A549 (cell line): ENCODE measurements around the gene TLR5. TPM values are rescaled to one million over a fixed set of nuclear protein-coding genes. Genes with fewer than 3 reads are reported as not detected.

Source experiments
- ATAC-seq, 2 experiments: fragments of 200-7000 bp in 1 of 2; fragments of >200 bp in 1 of 2; cut with Nextera tagmentation in 1 of 2; cut with Tn5 transposase in 1 of 2; 3 replicates each; pipeline versions ENCODE4 v1.8.0 to v1.9.1; 2018 to 2020; ENCODE audit warnings: mild to moderate bottlenecking in 1 of 2, moderate library complexity in 1 of 2
- CTCF ChIA-PET: fragments of 300-600 bp; sonication (Branson Sonifier 250); formaldehyde crosslinking; extraction: SDS; loops from one replicate; lab custom pipeline; 2021; ENCODE audit warnings: antibody characterized with exemption, inconsistent platforms; lab: Yijun Ruan, JAX
- POLR2A ChIA-PET: fragments of 350-600 bp; formaldehyde crosslinking; extraction: SDS; loops from one replicate; lab custom pipeline; 2021; ENCODE audit warnings: antibody characterized with exemption, inconsistent platforms; lab: Yijun Ruan, JAX
- DNase-seq, 2 experiments: peaks; one replicate each; pipeline versions ENCODE4 v3.0.0 to v3.0.0-alpha.2; 2011 to 2016; ENCODE audit warnings: low read depth in 1 of 2, low spot score in 1 of 2
- FAIRE-seq: peaks from 2 replicates; lab custom pipeline; 2011; peaks lifted over from hg19 to GRCh38; lab: Jason Lieb, UNC
- H3K27ac ChIP-seq, 2 experiments: fragments of >200 bp; sonication (Bioruptor Twin); formaldehyde crosslinking; 3 replicates each; pipeline ENCODE4 v1.5.1; 2016 to 2017
- H3K4me1 ChIP-seq: fragments of >200 bp; sonication (Bioruptor Twin); formaldehyde crosslinking; 3 replicates; pipeline ENCODE4 v1.6.1; 2016
- H3K4me2 ChIP-seq: fragments of >200 bp; sonication (Bioruptor Twin); formaldehyde crosslinking; 3 replicates; pipeline ENCODE4 v1.6.1; 2016
- H3K4me3 ChIP-seq: fragments of >200 bp; sonication (Bioruptor Twin); formaldehyde crosslinking; 3 replicates; pipeline ENCODE4 v1.5.1; 2016
- H3K9me3 ChIP-seq: fragments of >200 bp; sonication (Bioruptor Twin); formaldehyde crosslinking; 3 replicates; pipeline ENCODE4 v1.6.1; 2016
- CBX2 ChIP-seq: fragments of 200-600 bp; sonication (generic); IDR thresholded peaks from 2 replicates; pipeline ENCODE4 v1.6.1; 2016; ENCODE audit warnings: low read depth, mild to moderate bottlenecking, borderline replicate concordance
- CBX8 ChIP-seq: fragments of 200-600 bp; sonication (generic); IDR thresholded peaks from 2 replicates; pipeline ENCODE4 v1.6.1; 2016
- CEBPB ChIP-seq, 2 experiments: fragments of >200 bp in 1 of 2; sonication (Bioruptor Twin) in 1 of 2; formaldehyde crosslinking in 1 of 2; IDR thresholded peaks; 2 replicates each; pipeline ENCODE4 v1.6.1; 2012 to 2016
- EHMT2 ChIP-seq: fragments of 200-600 bp; sonication (generic); IDR thresholded peaks from 2 replicates; pipeline ENCODE4 v1.6.1; 2016; ENCODE audit warnings: antibody characterized with exemption, low read depth, mild to moderate bottlenecking, moderate library complexity
- EP300 ChIP-seq, 2 experiments: fragments of >200 bp; sonication (Bioruptor Twin); formaldehyde crosslinking; IDR thresholded peaks; 2 replicates in 1 of 2; 3 replicates in 1 of 2; pipeline ENCODE4 v1.6.1; 2016 to 2017
- FOSL2 ChIP-seq, 2 experiments: fragments of 450-650 bp in 1 of 2; fragments of >200 bp in 1 of 2; sonication (Bioruptor Twin) in 1 of 2; formaldehyde crosslinking; IDR thresholded peaks; 2 replicates each; pipeline versions ENCODE4 v1.5.0 to v1.6.1; 2016 to 2020; ENCODE audit warnings: mild to moderate bottlenecking in 1 of 2, moderate library complexity in 1 of 2
- FOXS1 ChIP-seq: fragments of 250-450 bp; sonication (Bioruptor Pico); IDR thresholded peaks from 2 replicates; pipeline ENCODE4 v1.5.0; 2020; ENCODE audit warnings: mild to moderate bottlenecking, moderate library complexity
- HDAC2 ChIP-seq: fragments of 200-600 bp; sonication (generic); IDR thresholded peaks from 2 replicates; pipeline ENCODE4 v1.6.1; 2016
- JUN ChIP-seq, 2 experiments: fragments of >200 bp; sonication (Bioruptor Twin); formaldehyde crosslinking; IDR thresholded peaks; 2 replicates in 1 of 2; 3 replicates in 1 of 2; pipeline ENCODE4 v1.6.1; 2016 to 2017
- JUNB ChIP-seq: fragments of >200 bp; sonication (Bioruptor Twin); formaldehyde crosslinking; IDR thresholded peaks from 2 replicates; pipeline ENCODE4 v1.6.1; 2016
- MAFK ChIP-seq: fragments of 450-650 bp; IDR thresholded peaks from 2 replicates; pipeline ENCODE4 v1.6.1; 2014; ENCODE audit not compliant: partially characterized antibody
- MAZ ChIP-seq: fragments of 150-350 bp; IDR thresholded peaks from 2 replicates; pipeline ENCODE4 v1.6.1; 2014; ENCODE audit warnings: antibody characterized with exemption, low read depth, low read length, borderline replicate concordance
- NR3C1 ChIP-seq: fragments of >200 bp; sonication (Bioruptor Twin); formaldehyde crosslinking; IDR thresholded peaks from 3 replicates; pipeline ENCODE4 v1.6.1; 2017
- POLR2A ChIP-seq: IDR thresholded peaks from 2 replicates; pipeline ENCODE4 v1.6.1; 2012; ENCODE audit warnings: mild to moderate bottlenecking, low read length
- RAD21 ChIP-seq, 2 experiments: fragments of >200 bp in 1 of 2; sonication (Bioruptor Twin) in 1 of 2; formaldehyde crosslinking in 1 of 2; IDR thresholded peaks in 1 of 2; conservative IDR thresholded peaks in 1 of 2; 2 replicates in 1 of 2; 3 replicates in 1 of 2; pipeline ENCODE4 v1.6.1; 2012 to 2018; ENCODE audit warnings: inconsistent platforms in 1 of 2
- RARB ChIP-seq: fragments of 250-450 bp; sonication (Bioruptor Pico); IDR thresholded peaks from 2 replicates; pipeline ENCODE4 v1.8.0; 2021; ENCODE audit warnings: mild to moderate bottlenecking, moderate library complexity
- SMC3 ChIP-seq: fragments of >200 bp; sonication (Bioruptor Twin); formaldehyde crosslinking; IDR thresholded peaks from 3 replicates; pipeline ENCODE4 v1.6.1; 2018; ENCODE audit warnings: inconsistent platforms
- TFCP2L1 ChIP-seq: fragments of 250-450 bp; sonication (Bioruptor Pico); IDR thresholded peaks from 2 replicates; pipeline ENCODE4 v1.5.0; 2021; ENCODE audit warnings: mild to moderate bottlenecking
- ZC3H11A ChIP-seq: fragments of 450-650 bp; IDR thresholded peaks from 2 replicates; pipeline ENCODE4 v1.6.1; 2014; ENCODE audit warnings: antibody characterized with exemption, mild to moderate bottlenecking
- ZNF302 ChIP-seq: fragments of 250-450 bp; sonication (Bioruptor Pico); IDR thresholded peaks from 2 replicates; pipeline ENCODE4 v1.9.0; 2021; ENCODE audit warnings: inconsistent platforms, mild to moderate bottlenecking, moderate library complexity
- WGBS: methylation state at CpG from one replicate; pipeline ENCODE4 v1.1.6; 2017; ENCODE audit errors: missing lambda C conversion rate; 5-methylcytosine and 5-hydroxymethylcytosine counted together
- polyA plus RNA-seq, 4 experiments: library from polyadenylated mRNA; depleted of rRNA in 3 of 4; stranded (reverse); fragments of >200 nt; fragmentation: RNase III in 1 of 4; extraction: RNeasy Plus Mini Kit Qiagen cat#74134 plus additional on column Dnase treatment in 1 of 4; gene quantifications; 2 replicates in 3 of 4; 3 replicates in 1 of 4; pipeline ENCODE4 v1.2.3, GENCODE V29; 2011 to 2017
- TF ChIP-seq, protein P1 (sequence below): fragments of >200 bp; sonication (Bioruptor Twin); formaldehyde crosslinking; IDR thresholded peaks from 3 replicates; pipeline ENCODE4 v1.6.1; 2016
- TF ChIP-seq, protein P2 (sequence below): IDR thresholded peaks from 2 replicates; pipeline ENCODE4 v1.6.1; 2012
- TF ChIP-seq, protein P3 (sequence below): IDR thresholded peaks from 2 replicates; pipeline ENCODE4 v1.6.1; 2012

Gene TLR5
- polyA plus RNA-seq, 2 of the 4 experiments (the other 2 are of a cell fraction), result 0.22 to 1.3 TPM

DNA sequence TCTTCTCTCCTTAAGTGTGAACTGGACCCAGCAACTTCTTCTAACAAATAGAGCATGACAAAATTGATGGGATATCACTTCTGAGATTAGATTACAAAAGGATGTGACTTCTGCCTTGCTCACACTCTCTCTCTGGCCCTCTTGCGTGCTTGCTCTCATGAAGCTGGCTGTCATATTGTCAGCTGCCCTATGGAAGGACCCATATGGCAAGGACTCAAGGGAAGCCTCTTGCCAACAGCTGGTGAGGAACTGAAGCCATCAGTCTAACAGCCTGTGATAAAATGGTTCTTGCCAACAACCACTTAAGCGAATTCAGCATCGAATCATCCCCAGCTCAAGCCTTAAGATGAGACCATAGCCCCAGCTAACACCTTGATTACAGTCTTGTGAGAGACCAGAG lies 4.8 kb upstream of the TLR5 start:
- Histone ChIP-seq H3K9me3 (peaks cover 2% of the 10 kb centered on the region; the same call in 1 of the 3 replicates), H3K27ac (no peak overlapping the region)
- CTCF ChIA-PET, result interaction anchor here (1.3 to 3.5 kb wide), 4 partner anchors 10 to 536 kb away, joined by 4 to 13 read pairs (median 9); no protein-coding TSS in a partner anchor

DNA sequence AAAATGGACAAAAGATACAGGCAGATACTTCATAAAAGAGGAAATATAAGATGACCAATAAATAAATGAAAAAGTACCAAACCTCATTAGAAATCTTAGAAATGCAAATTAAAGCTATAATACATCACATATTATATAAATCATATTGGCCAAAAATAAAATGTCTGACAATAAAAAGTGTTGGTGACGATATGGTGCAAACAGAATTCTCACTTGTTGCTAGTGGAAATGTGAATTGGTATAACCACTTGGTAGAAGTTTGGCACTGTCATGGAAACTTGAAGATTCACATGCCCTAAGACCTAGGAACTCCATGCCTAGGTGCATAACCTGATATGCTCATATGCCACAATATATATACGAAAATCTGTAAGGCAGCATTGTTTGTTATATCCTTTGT lies 4.4 kb upstream of the TLR5 start:
- Histone ChIP-seq H3K27ac (no peak overlapping the region), H3K4me3 (no peak overlapping the region), H3K4me1 (peaks cover 5% of the 10 kb centered on the region; the same call in 1 of the 3 replicates), H3K9me3 (peaks cover 2% of the 10 kb centered on the region; the same call in 1 of the 3 replicates), H3K4me2 (no peak overlapping the region)
- DNase-seq (no peak), FAIRE-seq (no peak), ATAC-seq (no peak)
- TF ChIP-seq POLR2A (no peak), FOSL2 (IDR thresholded peaks at IDR 0.05) (no peak), FOSL2 (CRISPR knock-in tag; IDR thresholded peaks at IDR 0.05) (no peak), EHMT2 (no peak), JUNB (no peak), MAZ (no peak), HDAC2 (no peak), MAFK (no peak), NR3C1 (no peak)
- TF ChIP-seq, protein P1, sequence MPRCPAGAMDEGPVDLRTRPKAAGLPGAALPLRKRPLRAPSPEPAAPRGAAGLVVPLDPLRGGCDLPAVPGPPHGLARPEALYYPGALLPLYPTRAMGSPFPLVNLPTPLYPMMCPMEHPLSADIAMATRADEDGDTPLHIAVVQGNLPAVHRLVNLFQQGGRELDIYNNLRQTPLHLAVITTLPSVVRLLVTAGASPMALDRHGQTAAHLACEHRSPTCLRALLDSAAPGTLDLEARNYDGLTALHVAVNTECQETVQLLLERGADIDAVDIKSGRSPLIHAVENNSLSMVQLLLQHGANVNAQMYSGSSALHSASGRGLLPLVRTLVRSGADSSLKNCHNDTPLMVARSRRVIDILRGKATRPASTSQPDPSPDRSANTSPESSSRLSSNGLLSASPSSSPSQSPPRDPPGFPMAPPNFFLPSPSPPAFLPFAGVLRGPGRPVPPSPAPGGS, result no peak
- WGBS, result 25% methylated on average over 2 of the region's 2 CpGs
- ChIA-PET CTCF (interaction anchor here (1.3 to 3.5 kb wide), 4 partner anchors 9 to 536 kb away, joined by 4 to 13 read pairs (median 9); no protein-coding TSS in a partner anchor), POLR2A (no interaction called here)

More for the DNA sequence above, 4.8 kb upstream of the TLR5 start:
- 9% methylated on average over 3 of the region's 3 CpGs for WGBS
- POLR2A ChIA-PET, result no interaction called here
- DNase-seq, result no peak
- FAIRE-seq, result no peak
- Histone ChIP-seq H3K4me1 (peaks cover 5% of the 10 kb centered on the region; the same call in 1 of the 3 replicates), H3K4me2 (no peak overlapping the region), H3K4me3 (no peak overlapping the region)
- TF ChIP-seq TFCP2L1 (no peak), CEBPB (IDR thresholded peaks at IDR 0.05) (no peak), JUN (IDR thresholded peaks at IDR 0.05) (no peak), RAD21 (conservative IDR thresholded peaks at IDR 0.05 in 1 of 2, IDR thresholded peaks at IDR 0.05 in 1 of 2) (no peak), HDAC2 (no peak), RARB (CRISPR knock-in tag) (no peak), ZC3H11A (no peak), EP300 (IDR thresholded peaks at IDR 0.05) (no peak), FOXS1 (no peak), MAZ (no peak), ZNF302 (no peak), FOSL2 (IDR thresholded peaks at IDR 0.05) (no peak), FOSL2 (CRISPR knock-in tag; IDR thresholded peaks at IDR 0.05) (no peak), CBX2 (no peak), CBX8 (no peak), SMC3 (no peak)
- TF ChIP-seq, protein P1, result no peak
- TF ChIP-seq, protein P2, sequence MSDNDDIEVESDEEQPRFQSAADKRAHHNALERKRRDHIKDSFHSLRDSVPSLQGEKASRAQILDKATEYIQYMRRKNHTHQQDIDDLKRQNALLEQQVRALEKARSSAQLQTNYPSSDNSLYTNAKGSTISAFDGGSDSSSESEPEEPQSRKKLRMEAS, result no peak
- TF ChIP-seq, protein P3, sequence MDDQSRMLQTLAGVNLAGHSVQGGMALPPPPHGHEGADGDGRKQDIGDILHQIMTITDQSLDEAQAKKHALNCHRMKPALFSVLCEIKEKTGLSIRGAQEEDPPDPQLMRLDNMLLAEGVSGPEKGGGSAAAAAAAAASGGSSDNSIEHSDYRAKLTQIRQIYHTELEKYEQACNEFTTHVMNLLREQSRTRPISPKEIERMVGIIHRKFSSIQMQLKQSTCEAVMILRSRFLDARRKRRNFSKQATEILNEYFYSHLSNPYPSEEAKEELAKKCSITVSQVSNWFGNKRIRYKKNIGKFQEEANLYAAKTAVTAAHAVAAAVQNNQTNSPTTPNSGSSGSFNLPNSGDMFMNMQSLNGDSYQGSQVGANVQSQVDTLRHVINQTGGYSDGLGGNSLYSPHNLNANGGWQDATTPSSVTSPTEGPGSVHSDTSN, result no peak
- ATAC-seq, result no peak
